ENCODE data around the gene EIF2B4. TPM values are rescaled to one million over a fixed set of nuclear protein-coding genes. Genes with fewer than 3 reads are reported as not detected.

The EIF2B4 gene
- total and polyA plus RNA-seq, 9 of the 15 experiments (the other 6 are each of a cell fraction or from before 2014, with no cell fraction given) = 29.7 to 80.3 (median 58.9) TPM

GRCh38 chr2:27316655-27317412 lies 53.3 kb downstream of the EIF2B4 start:
- TF ChIP-seq NFIC (IDR thresholded peaks at IDR 0.05) (peak; percentile 75), POLR2AphosphoS2 (IDR thresholded peaks at IDR 0.05; ENCODE audit: low read length) (no peak), POLR2G (IDR thresholded peaks at IDR 0.05; ENCODE audit: low read depth, low read length) (0 out of 2 replicates have a peak, but pooled peaks have one; percentile 17)
- no peak for FAIRE-seq
- ChIA-PET CTCF (ENCODE audit: low intra/inter-chr PET ratio) (no interaction called here), POLR2A (interaction anchor here (0.6 to 1.2 kb wide), 3 partner anchors 14 to 25 kb away, joined by 3 to 9 read pairs (median 3); no protein-coding TSS in a partner anchor)
- H3K4me1 ChIP-seq (replicated peaks in 1 of 2; ENCODE audit: control insufficient read depth in 2 of 2, insufficient read depth in 2 of 2, low read length in 2 of 2) = peaks cover 13 to 15% of the 10 kb centered on the region in 2 experiments
- H4K20me1 ChIP-seq (replicated peaks; ENCODE audit: control insufficient read depth, insufficient read depth, low read length) = 0 out of 2 replicates have a peak, but pooled peaks cover 6% of the 10 kb centered on the region
- H3K9me1 ChIP-seq (ENCODE audit: control insufficient read depth, insufficient read depth, low read length) = peaks cover 7% of the 10 kb centered on the region
- H3K27ac ChIP-seq (ENCODE audit: extremely low read depth, low read depth, low read length) = no peak overlapping the region
- BruUV-seq (replicated peaks) = no TSS peak
- WGBS (ENCODE audit: insufficient coverage, low coverage, missing lambda C conversion rate) = 79% methylated on average over 12 of the region's 12 CpGs
- H2AFZ ChIP-seq (ENCODE audit: low read depth, low read length) = no peak overlapping the region
- no peak overlapping the region for H3K4me3 ChIP-seq
- no peaks in the 10 kb centered on the region for H3K9me3 ChIP-seq (replicated peaks; ENCODE audit: control insufficient read depth, insufficient read depth, low read depth, low read length)
- in situ Hi-C loops (cut with MboI) (no loop called here), intact Hi-C loops (cut with micrococcal nuclease) (no loop called here)
- peaks cover 18% of the 10 kb centered on the region; the same call in 2 of the 3 replicates for H3K36me3 ChIP-seq (ENCODE audit: control insufficient read depth, insufficient read depth, low read length)
- H3K9ac ChIP-seq (ENCODE audit: insufficient read depth in 1 of 2, low read depth in 2 of 2, low read length in 2 of 2) = peak overlapping the region in 1 of 2 experiments; percentile 27; a peak in 1 of 4 replicates
- H3K79me2 ChIP-seq (ENCODE audit: control insufficient read depth, insufficient read depth, low read length) = peaks cover 14% of the 10 kb centered on the region
- no peaks in the 10 kb centered on the region for H3K27me3 ChIP-seq (ENCODE audit: control insufficient read depth in 2 of 2, insufficient read depth in 2 of 2, low read length in 2 of 2)
- no peak for ATAC-seq
- no peak overlapping the region for H3K4me2 ChIP-seq (ENCODE audit: insufficient read depth, low read length)
- DNase-seq (ENCODE audit: extremely low read depth in 1 of 4, low spot score in 3 of 4) = no peak

DNA sequence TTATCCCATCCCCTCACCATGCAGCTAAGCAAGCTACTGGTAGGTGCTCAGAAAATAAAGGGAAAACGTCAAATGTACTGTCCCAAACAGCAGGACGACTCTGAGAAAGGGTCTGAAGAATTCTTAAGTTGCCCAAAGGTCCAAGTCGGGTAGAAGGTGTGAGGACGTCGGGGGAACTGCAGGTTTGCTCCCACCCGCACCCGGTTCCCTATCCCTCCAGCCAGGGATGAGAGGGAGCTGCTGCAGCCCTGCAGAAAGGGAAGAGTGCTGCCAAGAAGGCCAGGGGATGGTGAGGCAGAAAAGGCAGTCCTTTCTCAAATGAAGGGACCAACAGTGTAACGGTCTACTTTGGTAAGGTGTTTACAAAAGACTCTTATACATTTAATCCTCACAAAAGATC lies 55.0 kb downstream of the EIF2B4 start:
- FAIRE-seq = no peak
- no peak for ATAC-seq
- H2AFZ ChIP-seq (ENCODE audit: low read depth, low read length) = no peak overlapping the region
- H3K36me3 ChIP-seq (ENCODE audit: control insufficient read depth, insufficient read depth, low read length) = peaks cover 14% of the 10 kb centered on the region; the same call in 1 of the 3 replicates
- BruUV-seq (replicated peaks) = no TSS peak
- H3K9me3 ChIP-seq (replicated peaks; ENCODE audit: control insufficient read depth, insufficient read depth, low read depth, low read length) = no peaks in the 10 kb centered on the region
- 0 out of 2 replicates have a peak, but pooled peaks cover 6% of the 10 kb centered on the region for H4K20me1 ChIP-seq (replicated peaks; ENCODE audit: control insufficient read depth, insufficient read depth, low read length)
- peaks cover 0 to 8% of the 10 kb centered on the region in 2 experiments; a peak in 3 of 5 replicates for H3K4me1 ChIP-seq (replicated peaks in 1 of 2; ENCODE audit: control insufficient read depth in 2 of 2, insufficient read depth in 2 of 2, low read length in 2 of 2)
- DNase-seq (ENCODE audit: extremely low read depth in 1 of 4, low spot score in 3 of 4) = no peak
- peaks cover 7% of the 10 kb centered on the region for H3K9me1 ChIP-seq (ENCODE audit: control insufficient read depth, insufficient read depth, low read length)
- no peaks in the 10 kb centered on the region for H3K79me2 ChIP-seq (ENCODE audit: control insufficient read depth, insufficient read depth, low read length)
- no peaks in the 10 kb centered on the region for H3K27me3 ChIP-seq (ENCODE audit: control insufficient read depth in 2 of 2, insufficient read depth in 2 of 2, low read length in 2 of 2)
- ChIA-PET CTCF (ENCODE audit: low intra/inter-chr PET ratio) (no interaction called here), POLR2A (interaction anchor here (0.6 to 1.8 kb wide), 4 partner anchors 8 to 215 kb away, joined by 3 to 4 read pairs (median 3); no protein-coding TSS in a partner anchor)
- 46% methylated on average over 8 of the region's 8 CpGs for WGBS (ENCODE audit: insufficient coverage, low coverage, missing lambda C conversion rate)
- in situ Hi-C loops (cut with MboI) = no loop called here
- H3K9ac ChIP-seq (ENCODE audit: insufficient read depth in 1 of 2, low read depth in 2 of 2, low read length in 2 of 2) = peak overlapping the region in 1 of 2 experiments; percentile 78; a peak in 1 of 4 replicates
- no peak overlapping the region for H3K4me3 ChIP-seq
- intact Hi-C loops (cut with micrococcal nuclease) = no loop called here
- H3K27ac ChIP-seq (ENCODE audit: extremely low read depth, low read depth, low read length) = no peak overlapping the region
- H3K4me2 ChIP-seq (ENCODE audit: insufficient read depth, low read length) = no peak overlapping the region
- TF ChIP-seq POLR2AphosphoS5 (IDR thresholded peaks at IDR 0.05; ENCODE audit: control insufficient read depth, insufficient read depth, low read depth, low read length) (no peak), FOXP1 (CRISPR knock-in tag; IDR thresholded peaks at IDR 0.05) (no peak), ZNF696 (CRISPR knock-in tag; conservative IDR thresholded peaks at IDR 0.05) (no peak), ZNF311 (CRISPR knock-in tag; IDR thresholded peaks at IDR 0.05) (no peak), FOXM1 (IDR thresholded peaks at IDR 0.05; ENCODE audit: low read depth) (no peak), FOXM1 (CRISPR knock-in tag; IDR thresholded peaks at IDR 0.05; ENCODE audit: low read depth) (no peak), BRF1 (IDR thresholded peaks at IDR 0.05; ENCODE audit: borderline replicate concordance, extremely low read depth, insufficient read length) (no peak)
- TF ChIP-seq, protein P1, sequence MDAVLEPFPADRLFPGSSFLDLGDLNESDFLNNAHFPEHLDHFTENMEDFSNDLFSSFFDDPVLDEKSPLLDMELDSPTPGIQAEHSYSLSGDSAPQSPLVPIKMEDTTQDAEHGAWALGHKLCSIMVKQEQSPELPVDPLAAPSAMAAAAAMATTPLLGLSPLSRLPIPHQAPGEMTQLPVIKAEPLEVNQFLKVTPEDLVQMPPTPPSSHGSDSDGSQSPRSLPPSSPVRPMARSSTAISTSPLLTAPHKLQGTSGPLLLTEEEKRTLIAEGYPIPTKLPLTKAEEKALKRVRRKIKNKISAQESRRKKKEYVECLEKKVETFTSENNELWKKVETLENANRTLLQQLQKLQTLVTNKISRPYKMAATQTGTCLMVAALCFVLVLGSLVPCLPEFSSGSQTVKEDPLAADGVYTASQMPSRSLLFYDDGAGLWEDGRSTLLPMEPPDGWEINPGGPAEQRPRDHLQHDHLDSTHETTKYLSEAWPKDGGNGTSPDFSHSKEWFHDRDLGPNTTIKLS (IDR thresholded peaks at IDR 0.05; ENCODE audit: borderline replicate concordance, low read depth) = no peak
- TF ChIP-seq, protein P2, sequence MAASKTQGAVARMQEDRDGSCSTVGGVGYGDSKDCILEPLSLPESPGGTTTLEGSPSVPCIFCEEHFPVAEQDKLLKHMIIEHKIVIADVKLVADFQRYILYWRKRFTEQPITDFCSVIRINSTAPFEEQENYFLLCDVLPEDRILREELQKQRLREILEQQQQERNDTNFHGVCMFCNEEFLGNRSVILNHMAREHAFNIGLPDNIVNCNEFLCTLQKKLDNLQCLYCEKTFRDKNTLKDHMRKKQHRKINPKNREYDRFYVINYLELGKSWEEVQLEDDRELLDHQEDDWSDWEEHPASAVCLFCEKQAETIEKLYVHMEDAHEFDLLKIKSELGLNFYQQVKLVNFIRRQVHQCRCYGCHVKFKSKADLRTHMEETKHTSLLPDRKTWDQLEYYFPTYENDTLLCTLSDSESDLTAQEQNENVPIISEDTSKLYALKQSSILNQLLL (CRISPR knock-in tag; IDR thresholded peaks at IDR 0.05; ENCODE audit: borderline replicate concordance) = no peak

All from K562 (cell line).